Muscle layer of duodenum (tissue), 2 donors: ENCODE measurements around the gene CCIN.
"Not testable (repeated sequence)": the region's sequence is repeated elsewhere in the genome, so short reads cannot be mapped to it uniquely, and the experiment has no call there.

Source experiments
- H3K27ac ChIP-seq: one replicate; pipeline ENCODE4 v1.7.0; 2013; ENCODE audit warnings: mild to moderate bottlenecking, low read length
- H3K27me3 ChIP-seq: one replicate; pipeline ENCODE4 v1.7.0; 2013; ENCODE audit warnings: low read depth, mild to moderate bottlenecking, control low read depth, low read length
- H3K36me3 ChIP-seq, 2 donors: one replicate each; pipeline ENCODE4 v1.7.0; 2013; ENCODE audit warnings: low read length in 2 of 2, control low read depth in 1 of 2, mild to moderate bottlenecking in 1 of 2; ENCODE audit not compliant: insufficient read depth in 2 of 2, control insufficient read depth in 1 of 2
- H3K4me1 ChIP-seq, 2 donors: one replicate each; pipeline ENCODE4 v1.7.0; 2013; ENCODE audit warnings: low read length in 2 of 2, mild to moderate bottlenecking in 2 of 2, control low read depth in 1 of 2, moderate library complexity in 1 of 2; ENCODE audit not compliant: insufficient read depth in 2 of 2, control insufficient read depth in 1 of 2
- H3K4me3 ChIP-seq, 2 donors: one replicate each; pipeline ENCODE4 v1.7.0; 2013; ENCODE audit warnings: low read length in 2 of 2, low read depth in 1 of 2, mild to moderate bottlenecking in 1 of 2
- H3K9me3 ChIP-seq, 2 donors: one replicate each; pipeline ENCODE4 v1.7.0; 2013; ENCODE audit warnings: low read length in 2 of 2, control low read depth in 1 of 2, mild to moderate bottlenecking in 1 of 2; ENCODE audit not compliant: control insufficient read depth in 1 of 2
- donor health status: healthy.

Gene CCIN

DNA sequence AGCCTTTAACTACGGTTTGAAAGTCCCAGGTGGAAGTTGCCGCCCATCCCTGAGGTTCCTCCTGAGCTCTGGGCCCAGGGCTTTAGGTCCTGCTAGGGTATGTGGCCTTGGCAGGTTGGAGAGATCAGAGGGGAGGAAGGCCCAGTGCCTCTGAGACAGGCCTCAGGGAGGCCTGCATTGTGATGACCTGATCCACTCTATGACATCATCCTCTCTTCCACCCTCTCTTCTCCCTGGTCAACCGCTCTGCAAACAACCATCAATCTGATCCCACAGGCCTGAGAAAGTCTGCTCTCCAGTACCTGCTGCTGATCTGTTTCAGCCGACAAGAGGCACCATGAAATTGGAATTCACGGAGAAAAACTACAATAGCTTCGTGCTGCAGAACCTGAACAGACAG is at the start of gene CCIN:
Gene CCIN, plus strand, starts transcription at position 223 of the 400 bp plus-strand sequence. Its CDS starts 115 bp downstream, at position 338.
- Histone ChIP-seq H3K27ac (no peak within 1 kb of the TSS), H3K36me3 (no peaks in the 10 kb centered on the region), H3K4me1 (peaks cover 0 to 20% of the 10 kb centered on the region in 2 donors), H3K4me3 (no peak within 1 kb of the TSS), H3K27me3 (no peaks in the 10 kb centered on the region), H3K9me3 (no peaks in the 10 kb centered on the region)

DNA sequence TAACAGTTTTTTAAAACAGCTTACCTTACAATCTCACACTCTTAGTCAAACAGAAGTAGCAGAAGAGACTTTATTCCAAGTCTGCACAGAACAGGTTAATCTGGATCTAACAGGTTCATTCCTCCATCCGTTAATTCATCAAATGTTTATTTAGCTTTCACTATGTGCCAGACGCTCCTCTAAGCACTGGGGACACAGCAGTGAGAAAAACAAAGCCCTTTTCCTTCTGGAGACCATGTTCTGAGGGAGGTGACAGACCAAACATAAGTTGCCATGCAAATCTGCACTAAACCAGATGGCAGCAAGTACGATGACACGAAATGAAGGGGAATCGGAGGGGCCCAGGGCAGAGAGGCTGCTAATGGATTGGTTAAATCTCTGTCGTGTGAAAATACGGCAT is 49.7 kb upstream of the CCIN start:
- no peaks in the 10 kb centered on the region for H3K4me1 ChIP-seq
- no peaks in the 10 kb centered on the region for H3K27me3 ChIP-seq
- H3K9me3 ChIP-seq = no peaks in the 10 kb centered on the region
- H3K36me3 ChIP-seq = peaks cover 7 to 39% of the 10 kb centered on the region in 2 donors
- no peak overlapping the region for H3K4me3 ChIP-seq
- H3K27ac ChIP-seq = no peak overlapping the region

DNA sequence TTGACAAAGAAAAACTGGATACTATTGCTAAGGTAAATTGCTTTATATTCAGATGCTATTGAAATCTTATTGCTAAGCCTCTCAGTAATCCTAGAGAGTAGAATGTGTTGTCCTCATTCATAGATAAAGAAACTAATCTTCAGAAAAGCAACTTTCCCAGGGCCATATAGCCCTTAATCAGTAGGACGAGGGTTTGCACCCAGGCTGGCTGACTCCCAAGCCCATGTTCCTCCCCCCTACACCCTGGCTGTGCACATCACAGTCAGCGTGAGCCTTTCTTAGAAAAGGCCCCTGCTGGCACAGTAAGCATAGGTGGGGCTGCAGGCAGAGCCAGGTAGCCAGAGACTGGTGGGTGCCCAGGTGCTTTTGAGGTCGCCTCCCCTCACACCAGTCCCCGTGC is 48.5 kb upstream of the CCIN start:
- Histone ChIP-seq H3K4me3 (no peak overlapping the region), H3K27ac (no peak overlapping the region), H3K36me3 (peaks cover 7 to 39% of the 10 kb centered on the region in 2 donors), H3K27me3 (no peaks in the 10 kb centered on the region), H3K4me1 (no peaks in the 10 kb centered on the region), H3K9me3 (no peaks in the 10 kb centered on the region)

DNA sequence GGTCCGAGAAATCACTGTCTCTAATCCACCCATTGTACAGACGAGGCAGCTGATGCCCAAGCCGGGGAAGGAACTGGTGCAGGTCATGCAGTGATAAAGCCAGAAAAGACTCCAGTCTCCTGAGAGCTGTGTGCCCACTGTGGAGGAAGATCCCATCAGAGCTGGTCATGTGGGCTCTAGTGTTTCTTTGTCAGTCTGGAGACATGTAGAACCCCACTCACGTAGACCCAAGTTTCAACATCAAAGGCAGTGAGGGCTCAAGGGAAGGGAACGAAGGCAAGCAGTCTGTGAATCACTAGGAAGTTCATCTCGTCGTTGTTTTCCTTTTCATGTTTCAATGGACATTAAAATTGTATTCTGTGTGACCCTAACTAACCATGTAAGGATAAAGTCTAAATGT is 47.2 kb upstream of the CCIN start:
- Histone ChIP-seq H3K4me3 (no peak overlapping the region), H3K4me1 (no peaks in the 10 kb centered on the region), H3K36me3 (peaks cover 7 to 39% of the 10 kb centered on the region in 2 donors), H3K9me3 (no peaks in the 10 kb centered on the region), H3K27ac (no peak overlapping the region), H3K27me3 (no peaks in the 10 kb centered on the region)

DNA sequence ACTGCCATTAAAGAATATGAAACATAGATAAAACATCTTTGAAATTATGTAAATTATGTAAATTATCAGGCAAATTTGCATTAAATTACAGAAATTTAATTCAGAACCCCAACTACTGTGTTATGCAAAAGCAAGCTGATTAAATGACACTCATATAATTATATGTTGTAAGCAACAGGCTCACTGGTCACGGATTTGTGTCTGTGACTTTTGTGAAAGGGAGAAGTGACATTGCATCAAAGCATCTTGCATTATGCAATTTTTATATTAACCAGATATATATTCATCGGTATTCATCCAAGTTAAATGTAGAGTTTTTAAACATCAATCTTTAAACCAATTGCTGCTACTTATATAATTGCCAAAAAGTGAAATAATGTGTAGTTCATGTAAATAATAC is 45.7 kb upstream of the CCIN start:
- Histone ChIP-seq H3K27ac (no peak overlapping the region), H3K4me3 (no peak overlapping the region), H3K9me3 (no peaks in the 10 kb centered on the region), H3K36me3 (peaks cover 7 to 32% of the 10 kb centered on the region in 2 donors), H3K27me3 (no peaks in the 10 kb centered on the region), H3K4me1 (no peaks in the 10 kb centered on the region)

DNA sequence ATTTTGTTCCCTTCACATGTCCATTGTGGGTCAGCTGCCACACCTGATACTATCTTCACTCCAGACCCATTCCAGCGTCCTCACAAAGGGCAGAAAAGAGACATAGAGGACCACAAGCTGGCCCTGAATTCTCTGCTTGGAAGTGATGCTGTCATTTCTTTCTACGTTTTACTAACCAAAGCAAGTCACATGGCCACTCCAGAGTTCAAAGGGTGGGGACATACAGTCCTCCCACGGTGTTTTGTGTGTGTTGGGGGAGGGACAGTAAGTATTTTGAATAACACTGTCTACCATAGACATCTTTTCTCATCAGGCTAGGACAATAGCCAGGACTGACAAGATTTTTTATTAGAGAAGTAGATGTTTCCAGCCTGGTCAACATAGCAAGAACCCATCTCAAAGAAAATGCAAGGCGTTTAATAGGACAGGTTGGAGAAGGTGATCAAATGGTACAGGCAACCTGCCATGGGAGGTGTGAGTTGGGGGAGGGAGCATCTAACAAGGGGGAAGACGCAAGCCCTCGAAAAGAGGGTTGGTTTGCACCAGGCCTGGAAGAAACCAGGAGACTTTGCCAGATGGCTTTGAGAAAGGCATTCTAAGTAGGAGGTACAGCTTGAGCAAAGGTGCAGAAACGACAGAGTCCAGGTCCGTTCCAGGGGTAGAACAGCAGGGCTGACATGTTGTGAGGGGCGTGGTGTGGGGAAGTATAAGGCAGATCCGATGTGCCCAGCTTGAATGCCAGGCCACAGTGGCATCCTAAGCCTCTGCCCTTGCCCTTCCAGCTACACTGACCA is 43.9 kb upstream of the CCIN start:
- H3K27me3 ChIP-seq = no peaks in the 10 kb centered on the region
- no peak overlapping the region for H3K27ac ChIP-seq
- H3K36me3 ChIP-seq = peaks cover 4 to 24% of the 10 kb centered on the region in 2 donors
- H3K4me1 ChIP-seq = no peaks in the 10 kb centered on the region
- H3K4me3 ChIP-seq = no peak overlapping the region
- H3K9me3 ChIP-seq = no peaks in the 10 kb centered on the region

DNA sequence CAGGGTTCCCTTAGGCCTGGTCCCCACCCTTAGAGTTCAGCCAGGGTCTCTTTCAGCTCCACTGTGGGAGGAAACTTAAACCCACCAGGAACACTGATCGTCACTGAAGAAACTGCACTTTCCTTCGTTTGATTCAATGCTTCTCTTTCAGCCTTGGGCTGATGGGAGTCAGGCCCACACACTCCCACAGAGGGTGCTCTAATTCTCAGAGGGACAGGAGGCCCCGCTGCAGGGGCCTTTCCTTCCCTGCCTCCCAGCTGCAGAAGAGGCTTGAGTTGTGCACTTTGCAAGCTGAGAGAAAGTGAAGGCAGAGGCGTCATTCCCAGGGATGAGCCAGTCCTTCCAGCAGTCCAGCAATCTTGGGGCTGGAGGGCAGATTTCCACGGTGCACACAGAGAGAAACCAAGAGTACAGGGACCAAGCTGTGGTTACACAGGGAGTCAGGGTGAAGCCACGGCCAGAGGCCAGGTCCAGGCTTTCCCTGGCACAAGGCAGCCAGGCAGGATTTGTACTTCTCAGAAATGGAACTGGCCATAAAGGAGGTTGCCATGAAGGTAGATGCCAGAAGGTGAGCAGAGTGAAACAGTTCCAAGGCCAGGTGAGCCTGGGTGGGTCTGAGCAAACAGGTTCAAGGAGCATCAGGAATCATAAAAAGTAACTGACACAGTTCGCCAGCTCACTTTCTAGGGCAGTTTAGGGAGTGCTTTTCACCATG is 43.0 kb upstream of the CCIN start:
- H3K9me3 ChIP-seq = no peaks in the 10 kb centered on the region
- no peaks in the 10 kb centered on the region for H3K27me3 ChIP-seq
- peaks cover 4 to 17% of the 10 kb centered on the region in 2 donors for H3K36me3 ChIP-seq
- no peak overlapping the region for H3K4me3 ChIP-seq
- H3K27ac ChIP-seq = no peak overlapping the region
- no peaks in the 10 kb centered on the region for H3K4me1 ChIP-seq

DNA sequence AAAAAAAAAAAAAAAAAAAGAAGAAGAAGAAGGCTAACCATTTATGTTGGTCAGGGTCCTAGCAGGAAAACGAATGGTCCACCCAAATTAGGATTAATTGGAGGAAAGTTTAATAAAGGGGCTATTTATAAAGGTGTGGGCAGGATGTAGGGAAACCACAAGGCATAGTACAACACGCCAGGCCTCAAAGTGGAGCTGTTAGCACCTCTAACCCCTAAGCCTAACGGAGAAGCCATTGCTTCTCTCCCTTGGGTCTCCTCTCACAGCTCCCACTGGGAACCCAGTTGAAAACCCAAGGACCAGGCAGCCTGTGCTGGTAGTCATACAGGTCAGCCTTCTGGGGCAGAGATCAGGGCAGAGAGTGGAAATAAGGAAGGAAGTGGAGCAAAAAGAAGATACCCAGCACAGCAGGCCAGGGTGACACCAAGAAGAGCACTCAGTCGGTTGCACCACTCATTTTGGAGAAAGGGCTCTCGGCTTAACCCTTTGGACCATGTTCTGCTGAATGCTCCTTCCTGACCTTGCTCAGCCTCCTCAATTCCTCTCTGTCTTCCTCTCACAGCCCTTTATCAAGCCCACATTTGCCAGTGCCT is 41.4 kb upstream of the CCIN start:
- Histone ChIP-seq H3K36me3 (peaks cover 0 to 4% of the 10 kb centered on the region in 2 donors), H3K27me3 (no peaks in the 10 kb centered on the region), H3K9me3 (no peaks in the 10 kb centered on the region), H3K27ac (no peak overlapping the region), H3K4me1 (no peaks in the 10 kb centered on the region), H3K4me3 (no peak overlapping the region)

DNA sequence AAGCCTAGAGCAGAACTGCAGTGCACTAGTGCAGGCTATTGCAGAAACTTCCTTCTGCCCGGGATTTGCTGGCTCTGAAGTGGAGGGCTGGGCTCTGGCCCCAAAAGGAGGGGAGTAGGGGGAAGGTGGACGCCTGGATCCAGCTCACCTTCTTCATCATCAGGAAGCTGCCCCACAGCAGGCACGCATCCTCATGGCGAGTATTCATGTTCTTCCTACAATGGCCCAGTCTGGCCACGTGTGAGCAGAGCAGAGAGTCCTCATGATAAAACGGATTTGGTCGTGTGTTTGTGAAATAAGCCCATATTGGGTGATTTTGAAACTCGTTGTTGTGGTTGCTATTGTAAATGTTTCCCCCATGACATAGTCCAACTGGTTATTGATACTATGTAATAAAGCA is 40.8 kb upstream of the CCIN start:
- Histone ChIP-seq H3K9me3 (no peaks in the 10 kb centered on the region), H3K36me3 (no peaks in the 10 kb centered on the region), H3K4me3 (no peak overlapping the region), H3K4me1 (no peaks in the 10 kb centered on the region), H3K27me3 (no peaks in the 10 kb centered on the region), H3K27ac (no peak overlapping the region)

DNA sequence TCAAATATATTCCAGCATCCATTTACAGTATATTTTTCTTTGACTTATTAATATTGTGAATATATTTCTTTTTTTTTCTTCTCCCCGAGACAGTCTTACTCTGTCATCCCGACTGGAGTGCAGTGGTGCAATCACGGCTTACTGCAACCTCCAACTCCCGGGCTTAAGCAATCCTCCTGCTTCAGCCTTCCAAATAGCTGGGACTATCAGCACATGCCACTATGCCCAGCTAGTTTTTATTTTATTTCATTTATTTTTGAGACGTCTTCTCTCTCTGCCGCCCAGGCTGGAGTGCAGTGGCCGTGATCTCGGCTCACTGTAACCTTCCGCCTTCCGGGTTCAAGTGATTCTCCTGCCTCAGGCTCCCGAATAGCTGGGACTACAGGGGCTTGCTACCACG is 40.0 kb upstream of the CCIN start:
- Histone ChIP-seq H3K27me3 (no peaks in the 10 kb centered on the region), H3K27ac (no peak overlapping the region), H3K36me3 (no peaks in the 10 kb centered on the region), H3K9me3 (no peaks in the 10 kb centered on the region), H3K4me1 (no peaks in the 10 kb centered on the region), H3K4me3 (no peak overlapping the region)

DNA sequence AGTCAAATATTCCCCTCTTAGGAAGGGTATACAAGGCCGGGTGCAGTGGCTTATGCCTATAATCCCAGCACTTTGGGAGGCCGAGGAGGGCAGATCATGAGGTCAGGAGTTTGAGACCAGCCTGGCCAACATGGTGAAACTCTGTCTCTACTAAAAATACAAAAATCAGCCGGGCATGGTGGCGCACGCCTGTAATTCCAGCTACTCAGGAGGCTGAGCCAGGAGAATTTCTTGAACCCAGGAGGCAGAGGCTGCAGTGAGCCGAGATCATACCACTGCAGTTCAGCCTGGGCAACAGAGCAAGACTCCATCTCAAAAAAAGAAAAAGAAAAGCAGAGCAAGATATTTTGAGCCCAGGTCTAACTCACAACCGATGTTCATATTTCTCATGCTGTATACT is 37.5 kb upstream of the CCIN start:
- H3K4me1 ChIP-seq, H3K4me3 ChIP-seq, H3K27ac ChIP-seq, H3K9me3 ChIP-seq, H3K36me3 ChIP-seq, H3K27me3 ChIP-seq: not testable (repeated sequence)
